Measurements from ENCODE around the gene CPEB2. TPM values are rescaled to one million over a fixed set of nuclear protein-coding genes. Genes with fewer than 3 reads are reported as not detected.

The CPEB2 gene
- total and polyA plus RNA-seq, 2 of the 8 experiments (the other 6 are each of a cell fraction or from before 2014, with no cell fraction given): 0.39 to 1.9 TPM

- H3K27me3 ChIP-seq (replicated peaks in 1 of 4; ENCODE audit: control insufficient read depth in 3 of 4, extremely low read depth in 1 of 4, insufficient read depth in 3 of 4, low read length in 3 of 4): no peaks in the 10 kb centered on the region
- H2BK15ac ChIP-seq (ENCODE audit: low read length): no peak overlapping the region
- no peaks in the 10 kb centered on the region; the same call in 1 of the 2 replicates for H3K23me2 ChIP-seq (ENCODE audit: low read depth, low read length)
- no peak overlapping the region for H2BK20ac ChIP-seq (ENCODE audit: low read length)
- ChIA-PET CTCF (ENCODE audit: partially characterized antibody) (no interaction called here), POLR2A (ENCODE audit: partially characterized antibody) (interaction anchor here (0.9 kb wide), 1 partner anchor 11 kb away, joined by 3 read pairs; no protein-coding TSS in a partner anchor)
- no peak overlapping the region for H4K8ac ChIP-seq (ENCODE audit: extremely low read depth, insufficient read depth, low read length)
- no peak overlapping the region for H3K4ac ChIP-seq (replicated peaks; ENCODE audit: insufficient read length, low read depth, low read length)
- H3K56ac ChIP-seq (replicated peaks; ENCODE audit: insufficient read length, low read depth, low read length): no peak overlapping the region
- no peak overlapping the region for H4K91ac ChIP-seq (replicated peaks; ENCODE audit: insufficient read length, low read length)
- H3K79me2 ChIP-seq (ENCODE audit: control insufficient read depth in 1 of 2, insufficient read depth in 2 of 2, low read length in 2 of 2): no peaks in the 10 kb centered on the region
- H3K9ac ChIP-seq (replicated peaks in 1 of 4; ENCODE audit: extremely low read depth in 1 of 4, low read depth in 3 of 4, low read length in 3 of 4): no peak overlapping the region
- FAIRE-seq: no peak
- no peak overlapping the region for H2BK12ac ChIP-seq (ENCODE audit: low read depth, low read length)
- H2AFZ ChIP-seq (ENCODE audit: low read length): no peak overlapping the region
- no peak for DNase-seq (ENCODE audit: low read depth in 1 of 2, low spot score in 2 of 2)
- H3K18ac ChIP-seq (ENCODE audit: extremely low read depth, low read length): no peak overlapping the region
- H3K14ac ChIP-seq (ENCODE audit: insufficient read length): no peak overlapping the region
- no peak overlapping the region for H3K27ac ChIP-seq (ENCODE audit: low read depth, low read length)
- WGBS, 2 experiments (ENCODE audit: extremely low coverage in 1 of 2, insufficient coverage in 1 of 2, insufficient read length in 1 of 2, insufficient replicate concordance in 2 of 2, low coverage in 1 of 2, low lambda C conversion rate in 2 of 2, missing lambda C conversion rate in 1 of 2): 81% methylated on average over 2 of the region's 2 CpGs; no CpG with 5 or more reads in 1 of the 2 experiments
- H2AK5ac ChIP-seq (ENCODE audit: low read depth, low read length): no peak overlapping the region
- H2BK120ac ChIP-seq (replicated peaks; ENCODE audit: low read depth, low read length): no peak overlapping the region
- H3K4me1 ChIP-seq (replicated peaks in 1 of 4; ENCODE audit: control insufficient read depth in 3 of 4, insufficient read depth in 4 of 4, low read length in 3 of 4): no peaks in the 10 kb centered on the region
- 0 out of 8 replicates have a peak, but pooled peaks cover 0 to 3% (median 0%) of the 10 kb centered on the region in 4 experiments for H3K36me3 ChIP-seq (ENCODE audit: control insufficient read depth in 2 of 4, insufficient read depth in 4 of 4, low read length in 3 of 4)
- no peak overlapping the region for H3K23ac ChIP-seq (ENCODE audit: insufficient read length)
- no peak overlapping the region for H3K4me2 ChIP-seq (ENCODE audit: insufficient read depth in 1 of 2, low read depth in 2 of 2, low read length in 2 of 2)
- no peak overlapping the region for H2BK5ac ChIP-seq (ENCODE audit: low read depth, low read length)
- peaks cover 4 to 7% of the 10 kb centered on the region in 2 experiments; a peak in 3 of 4 replicates for H3K9me3 ChIP-seq (ENCODE audit: insufficient read depth in 2 of 2, low read depth in 1 of 2, low read length in 1 of 2)
- no peaks in the 10 kb centered on the region for H4K20me1 ChIP-seq (replicated peaks in 1 of 2; ENCODE audit: control insufficient read depth in 1 of 2, insufficient read depth in 2 of 2, low read length in 2 of 2)
- H3K4me3 ChIP-seq (ENCODE audit: extremely low read depth in 1 of 4, insufficient read depth in 2 of 4, low read depth in 3 of 4, low read length in 4 of 4): no peak overlapping the region
- H4K5ac ChIP-seq (ENCODE audit: insufficient read length, low read depth, low read length): no peak overlapping the region
- H3K79me1 ChIP-seq (ENCODE audit: low read depth, low read length): no peaks in the 10 kb centered on the region
- no peak for TF ChIP-seq CEBPB (IDR thresholded peaks at IDR 0.05; ENCODE audit: low read depth, low read length)
- TF ChIP-seq TAF1 (IDR thresholded peaks at IDR 0.05; ENCODE audit: low read depth, low read length): no peak
- no peak for TF ChIP-seq SAP30 (IDR thresholded peaks at IDR 0.05; ENCODE audit: insufficient read depth, insufficient replicate concordance, low read length)
- TF ChIP-seq CREB1 (IDR thresholded peaks at IDR 0.05): no peak
- TF ChIP-seq KDM1A (IDR thresholded peaks at IDR 0.05; ENCODE audit: borderline replicate concordance, low read length): no peak
- TF ChIP-seq JUND (IDR thresholded peaks at IDR 0.05; ENCODE audit: low read length): no peak
- TF ChIP-seq, protein P1, sequence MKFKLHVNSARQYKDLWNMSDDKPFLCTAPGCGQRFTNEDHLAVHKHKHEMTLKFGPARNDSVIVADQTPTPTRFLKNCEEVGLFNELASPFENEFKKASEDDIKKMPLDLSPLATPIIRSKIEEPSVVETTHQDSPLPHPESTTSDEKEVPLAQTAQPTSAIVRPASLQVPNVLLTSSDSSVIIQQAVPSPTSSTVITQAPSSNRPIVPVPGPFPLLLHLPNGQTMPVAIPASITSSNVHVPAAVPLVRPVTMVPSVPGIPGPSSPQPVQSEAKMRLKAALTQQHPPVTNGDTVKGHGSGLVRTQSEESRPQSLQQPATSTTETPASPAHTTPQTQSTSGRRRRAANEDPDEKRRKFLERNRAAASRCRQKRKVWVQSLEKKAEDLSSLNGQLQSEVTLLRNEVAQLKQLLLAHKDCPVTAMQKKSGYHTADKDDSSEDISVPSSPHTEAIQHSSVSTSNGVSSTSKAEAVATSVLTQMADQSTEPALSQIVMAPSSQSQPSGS (IDR thresholded peaks at IDR 0.05; ENCODE audit: low read length): no peak
- TF ChIP-seq GABPA (IDR thresholded peaks at IDR 0.05; ENCODE audit: borderline replicate concordance, insufficient read depth, low read length): no peak
These were observed 52.3 kb downstream of the CPEB2 start for GRCh38 chr4:15054541-15054940.

Data from H1 (cell line).